ENCODE data around the gene ROCK2. TPM values are rescaled to one million over a fixed set of nuclear protein-coding genes. Genes with fewer than 3 reads are reported as not detected.
A peak's percentile ranks its signal among the peaks of the same experiment; 100 is the strongest.

ROCK2 gene
- total and polyA plus RNA-seq, 8 donors, result 49.4 to 61.5 (median 58.8) TPM

DNA sequence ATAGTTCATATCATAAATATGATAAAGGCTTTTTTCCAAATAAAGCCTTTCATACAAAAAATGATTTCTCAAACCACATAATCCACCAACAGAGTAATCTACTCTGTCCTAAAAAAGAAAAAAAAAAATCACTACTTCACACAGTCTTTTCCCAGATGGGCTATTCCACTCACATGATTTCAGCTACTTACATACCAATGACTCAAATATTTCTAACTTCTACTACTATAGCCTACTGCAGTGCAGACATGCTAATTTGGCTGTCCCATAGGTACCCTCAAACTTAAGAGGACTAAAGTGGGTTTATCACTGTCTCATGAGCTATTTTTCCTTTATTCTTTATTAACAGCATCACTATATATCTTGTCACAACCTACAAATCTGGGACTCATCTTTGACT lies 131.8 kb downstream of the ROCK2 start:
- Histone ChIP-seq H3K4me3 (no peak overlapping the region), H3K27ac (no peak overlapping the region), H3K36me3 (peaks cover 0 to 79% of the 10 kb centered on the region in 2 donors), H3K4me1 (no peaks in the 10 kb centered on the region), H3K9me3 (no peaks in the 10 kb centered on the region), H3K27me3 (no peaks in the 10 kb centered on the region)
- TF ChIP-seq, protein P1, sequence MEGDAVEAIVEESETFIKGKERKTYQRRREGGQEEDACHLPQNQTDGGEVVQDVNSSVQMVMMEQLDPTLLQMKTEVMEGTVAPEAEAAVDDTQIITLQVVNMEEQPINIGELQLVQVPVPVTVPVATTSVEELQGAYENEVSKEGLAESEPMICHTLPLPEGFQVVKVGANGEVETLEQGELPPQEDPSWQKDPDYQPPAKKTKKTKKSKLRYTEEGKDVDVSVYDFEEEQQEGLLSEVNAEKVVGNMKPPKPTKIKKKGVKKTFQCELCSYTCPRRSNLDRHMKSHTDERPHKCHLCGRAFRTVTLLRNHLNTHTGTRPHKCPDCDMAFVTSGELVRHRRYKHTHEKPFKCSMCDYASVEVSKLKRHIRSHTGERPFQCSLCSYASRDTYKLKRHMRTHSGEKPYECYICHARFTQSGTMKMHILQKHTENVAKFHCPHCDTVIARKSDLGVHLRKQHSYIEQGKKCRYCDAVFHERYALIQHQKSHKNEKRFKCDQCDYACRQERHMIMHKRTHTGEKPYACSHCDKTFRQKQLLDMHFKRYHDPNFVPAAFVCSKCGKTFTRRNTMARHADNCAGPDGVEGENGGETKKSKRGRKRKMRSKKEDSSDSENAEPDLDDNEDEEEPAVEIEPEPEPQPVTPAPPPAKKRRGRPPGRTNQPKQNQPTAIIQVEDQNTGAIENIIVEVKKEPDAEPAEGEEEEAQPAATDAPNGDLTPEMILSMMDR (IDR thresholded peaks at IDR 0.05), result no peak
- no peak for ATAC-seq
- no peak for DNase-seq
- intact Hi-C loops (cut with DNase I), result no loop called here

DNA sequence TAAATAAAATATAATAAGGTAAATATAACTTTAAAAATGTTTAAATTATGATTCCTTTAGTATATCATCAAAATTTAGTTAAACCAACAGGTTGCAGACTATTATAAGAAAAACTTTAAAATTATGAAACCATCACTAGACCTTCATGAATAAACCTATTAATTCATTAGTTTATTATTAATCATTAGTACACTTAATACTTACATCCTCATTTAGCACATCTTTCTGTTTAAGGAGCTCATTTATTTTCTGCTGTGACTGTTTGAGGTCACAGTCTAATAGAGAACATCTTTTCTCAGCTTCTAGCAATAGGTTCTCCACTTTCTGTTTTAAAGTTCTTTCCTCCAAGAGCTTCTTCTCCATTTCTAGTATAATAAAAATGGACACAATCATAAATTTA lies 136.4 kb downstream of the ROCK2 start:
- no peaks in the 10 kb centered on the region for H3K27me3 ChIP-seq
- intact Hi-C loops (cut with DNase I), result no loop called here
- no peak overlapping the region for H3K4me3 ChIP-seq
- TF ChIP-seq, protein P1 (IDR thresholded peaks at IDR 0.05), result no peak
- no peaks in the 10 kb centered on the region for H3K9me3 ChIP-seq
- no peak overlapping the region for H3K27ac ChIP-seq
- H3K4me1 ChIP-seq, result peaks cover 0 to 21% of the 10 kb centered on the region in 2 donors
- DNase-seq (no peak), ATAC-seq (no peak)
- peaks cover 0 to 48% of the 10 kb centered on the region in 2 donors for H3K36me3 ChIP-seq

DNA sequence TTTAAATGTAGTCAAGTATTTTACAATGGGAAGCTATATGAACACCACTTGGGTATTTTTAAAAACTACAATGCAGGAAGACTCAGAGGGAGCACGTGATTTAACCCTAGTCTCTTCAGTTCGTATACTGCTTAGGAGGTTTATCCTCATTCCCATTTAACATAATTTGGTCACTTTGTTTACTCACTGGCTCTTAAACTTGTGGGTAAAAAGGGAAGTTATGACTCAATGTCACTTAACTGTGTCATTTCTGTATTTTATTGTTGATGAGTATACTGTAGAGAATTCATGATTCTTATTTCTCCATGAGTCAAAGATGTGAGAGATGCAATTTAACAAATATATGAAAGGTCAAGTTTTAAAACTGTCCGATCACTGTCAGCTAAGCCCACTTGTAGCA lies 141.0 kb downstream of the ROCK2 start:
- H3K36me3 ChIP-seq, result peaks cover 0 to 49% of the 10 kb centered on the region in 2 donors

DNA sequence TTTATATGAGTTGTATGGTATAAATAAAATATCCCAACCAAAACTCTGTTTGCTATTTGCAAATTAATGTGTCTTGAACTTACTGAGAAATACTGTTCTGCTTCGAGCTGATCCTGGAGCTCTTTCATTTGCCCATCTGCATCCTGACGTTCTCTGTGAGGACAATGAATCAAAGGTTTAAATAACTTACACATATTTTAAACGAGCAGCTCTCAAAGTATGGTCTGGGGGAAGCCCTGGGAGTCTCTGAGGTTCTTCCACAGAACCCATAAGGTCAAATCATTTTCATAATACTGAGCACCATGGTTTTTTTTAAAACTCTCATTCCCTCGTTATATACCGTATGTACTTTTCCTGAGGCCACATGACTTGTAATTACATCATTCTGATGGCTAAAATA lies 142.5 kb downstream of the ROCK2 start:
- intact Hi-C loops (cut with DNase I), result no loop called here

More for the DNA sequence above, 141.0 kb downstream of the ROCK2 start:
- peak; percentile 91 for ATAC-seq
- H3K9me3 ChIP-seq, result no peaks in the 10 kb centered on the region
- no peak for DNase-seq
- intact Hi-C loops (cut with DNase I), result no loop called here
- peak overlapping the region in 1 of 2 donors; percentile 39 for H3K27ac ChIP-seq
- peaks cover 0 to 21% of the 10 kb centered on the region in 2 donors for H3K4me1 ChIP-seq
- no peaks in the 10 kb centered on the region for H3K27me3 ChIP-seq
- TF ChIP-seq, protein P1 (IDR thresholded peaks at IDR 0.05), result no peak
- no peak overlapping the region for H3K4me3 ChIP-seq

DNA sequence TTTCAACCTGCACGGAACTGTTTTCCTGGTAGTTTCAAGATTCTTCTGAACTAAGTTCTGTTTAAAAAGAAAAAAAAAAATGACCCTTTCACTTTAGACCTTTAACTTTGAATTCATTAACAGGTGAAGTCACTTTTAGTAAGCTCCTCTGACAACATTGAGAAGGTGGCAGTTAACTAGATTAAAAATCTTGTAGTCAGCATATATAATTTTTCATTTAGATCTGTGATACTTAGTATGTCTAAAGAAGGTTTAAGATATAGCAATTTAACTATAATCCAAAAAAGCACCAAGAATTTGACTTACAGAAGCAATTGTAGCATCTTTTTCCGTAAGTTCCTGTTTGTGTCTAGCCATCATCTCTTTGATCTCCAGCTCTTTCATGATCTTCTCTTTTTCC lies 143.8 kb downstream of the ROCK2 start:
- no peak for ATAC-seq
- no peaks in the 10 kb centered on the region for H3K9me3 ChIP-seq
- intact Hi-C loops (cut with DNase I), result no loop called here

More for the DNA sequence above, 142.5 kb downstream of the ROCK2 start:
- TF ChIP-seq, protein P1 (IDR thresholded peaks at IDR 0.05), result no peak
- ATAC-seq (no peak), DNase-seq (no peak)
- no peak overlapping the region for H3K4me3 ChIP-seq
- peaks cover 0 to 21% of the 10 kb centered on the region in 2 donors for H3K4me1 ChIP-seq
- H3K27ac ChIP-seq, result no peak overlapping the region
- no peaks in the 10 kb centered on the region for H3K27me3 ChIP-seq
- H3K36me3 ChIP-seq, result peaks cover 3 to 56% of the 10 kb centered on the region in 2 donors
- no peaks in the 10 kb centered on the region for H3K9me3 ChIP-seq

More for the DNA sequence above, 143.8 kb downstream of the ROCK2 start:
- Histone ChIP-seq H3K27me3 (no peaks in the 10 kb centered on the region), H3K4me3 (no peak overlapping the region), H3K4me1 (peaks cover 0 to 21% of the 10 kb centered on the region in 2 donors), H3K27ac (no peak overlapping the region), H3K36me3 (peaks cover 3 to 64% of the 10 kb centered on the region in 2 donors)
- DNase-seq, result no peak
- TF ChIP-seq, protein P1 (IDR thresholded peaks at IDR 0.05), result no peak

Measured in left lung (tissue), 10 donors.